IPS-NIHi7 (cell line): ENCODE data around the gene TMPRSS13.
"Not testable (repeated sequence)": the region's sequence is repeated elsewhere in the genome, so short reads cannot be mapped to it uniquely, and the experiment has no call there.

Source experiments
- DNase-seq: peaks from one replicate; pipeline ENCODE4 v3.0.0; 2012; ENCODE audit warnings: mixed read lengths; ENCODE audit errors: extremely low spot score

The TMPRSS13 gene

GRCh38 chr11:117950993-117951961, 22.1 kb upstream of the TMPRSS13 start:
- no peak for DNase-seq

- DNase-seq, result no peak
These were observed 21.1 kb upstream of the TMPRSS13 start for GRCh38 chr11:117950301-117950700.

GRCh38 chr11:117949062-117949461, 19.9 kb upstream of the TMPRSS13 start:
- no peak for DNase-seq

- not testable (repeated sequence) for DNase-seq
These were observed 19.3 kb upstream of the TMPRSS13 start for GRCh38 chr11:117948466-117948865.

- not testable (repeated sequence) for DNase-seq
These were observed 18.5 kb upstream of the TMPRSS13 start for GRCh38 chr11:117947751-117948150.

- peak; percentile 92 for DNase-seq
These were observed 17.8 kb upstream of the TMPRSS13 start for GRCh38 chr11:117946842-117947526.

GRCh38 chr11:117946156-117946841, 17.1 kb upstream of the TMPRSS13 start:
- no peak for DNase-seq

- DNase-seq, result no peak
These were observed 16.0 kb upstream of the TMPRSS13 start for GRCh38 chr11:117945047-117945810.

- no peak for DNase-seq
These were observed 15.4 kb upstream of the TMPRSS13 start for GRCh38 chr11:117944554-117944953.

GRCh38 chr11:117941976-117942654, 12.9 kb upstream of the TMPRSS13 start:
- no peak for DNase-seq

- DNase-seq, result no peak
These were observed 12.0 kb upstream of the TMPRSS13 start for GRCh38 chr11:117941163-117941707.

GRCh38 chr11:117940736-117941135, 11.5 kb upstream of the TMPRSS13 start:
- no peak for DNase-seq

- DNase-seq, result no peak
These were observed 7.8 kb upstream of the TMPRSS13 start for GRCh38 chr11:117936973-117937372.

- no peak for DNase-seq
These were observed 5.5 kb upstream of the TMPRSS13 start for GRCh38 chr11:117934526-117935307.

- DNase-seq, result peak; percentile 45
These were observed 4.7 kb upstream of the TMPRSS13 start for GRCh38 chr11:117933930-117934329.

GRCh38 chr11:117933475-117933874, 4.3 kb upstream of the TMPRSS13 start:
- no peak for DNase-seq

- no peak for DNase-seq
These were observed 3.7 kb upstream of the TMPRSS13 start for GRCh38 chr11:117932947-117933346.

GRCh38 chr11:117932426-117932825, 3.2 kb upstream of the TMPRSS13 start:
- no peak for DNase-seq

- DNase-seq, result no peak
These were observed 2.8 kb upstream of the TMPRSS13 start for GRCh38 chr11:117931971-117932370.
